Measurements from ENCODE around the gene TBCD. TPM values are rescaled to one million over a fixed set of nuclear protein-coding genes. Genes with fewer than 3 reads are reported as not detected.

Gene TBCD
- total RNA-seq, 1 donor from 2014 or later = 31.8 TPM

DNA sequence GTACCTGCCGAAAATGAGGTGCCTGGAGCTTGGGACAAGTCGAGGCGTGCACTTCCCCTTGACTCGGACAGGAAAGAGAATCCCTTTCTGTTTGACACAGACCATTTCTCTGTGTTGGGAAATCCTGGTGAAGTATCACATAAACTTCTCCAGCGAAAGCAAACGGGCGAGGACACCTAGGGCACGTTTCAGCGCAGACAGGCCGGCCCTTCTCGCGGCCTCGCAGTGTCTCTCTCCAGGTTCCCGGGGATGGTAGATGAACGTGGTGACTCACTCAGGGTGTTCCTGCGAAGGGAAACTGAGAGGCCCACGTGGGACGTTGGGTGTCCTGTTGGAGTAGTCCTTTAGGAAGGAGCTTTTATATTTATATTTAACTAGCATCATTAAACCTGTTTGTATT is 124.3 kb downstream of the TBCD start:
- Histone ChIP-seq H3K9ac (ENCODE audit: low read length) (no peak overlapping the region), H3K9me3 (ENCODE audit: insufficient read depth, low read depth, low read length) (no peaks in the 10 kb centered on the region), H3K4me1 (ENCODE audit: insufficient read depth, low read length) (no peaks in the 10 kb centered on the region), H3K4me2 (ENCODE audit: low read length) (peak overlapping the region; percentile 6), H3K27ac (ENCODE audit: low read depth, low read length) (no peak overlapping the region), H3K36me3 (ENCODE audit: insufficient read depth, low read length) (no peaks in the 10 kb centered on the region), H3K4me3 (ENCODE audit: insufficient read depth, low read depth, low read length) (no peak overlapping the region), H4K20me1 (ENCODE audit: insufficient read depth, low read length) (no peaks in the 10 kb centered on the region), H2AFZ (ENCODE audit: low read depth, low read length) (no peak overlapping the region), H3K27me3 (ENCODE audit: insufficient read depth, low read length) (no peaks in the 10 kb centered on the region), H3K79me2 (ENCODE audit: insufficient read depth, low read length) (peaks cover 19% of the 10 kb centered on the region)
- DNase-seq (ENCODE audit: low read depth) = no peak
- Mint-ChIP-seq H3K27ac (ENCODE audit: unreplicated experiment) (peak overlapping the region; percentile 70), H3K4me3 (ENCODE audit: unreplicated experiment) (no peak overlapping the region), H3K9me3 (ENCODE audit: unreplicated experiment) (no peaks in the 10 kb centered on the region), H3K36me3 (ENCODE audit: low read depth, unreplicated experiment) (peaks cover 9% of the 10 kb centered on the region), H3K27me3 (ENCODE audit: low read depth, unreplicated experiment) (no peaks in the 10 kb centered on the region), H3K4me1 (ENCODE audit: low read depth, unreplicated experiment) (peaks cover 11% of the 10 kb centered on the region)
- no peak for TF ChIP-seq EZH2 (IDR thresholded peaks at IDR 0.05; ENCODE audit: insufficient read depth, low read length)
- TF ChIP-seq, protein P1, sequence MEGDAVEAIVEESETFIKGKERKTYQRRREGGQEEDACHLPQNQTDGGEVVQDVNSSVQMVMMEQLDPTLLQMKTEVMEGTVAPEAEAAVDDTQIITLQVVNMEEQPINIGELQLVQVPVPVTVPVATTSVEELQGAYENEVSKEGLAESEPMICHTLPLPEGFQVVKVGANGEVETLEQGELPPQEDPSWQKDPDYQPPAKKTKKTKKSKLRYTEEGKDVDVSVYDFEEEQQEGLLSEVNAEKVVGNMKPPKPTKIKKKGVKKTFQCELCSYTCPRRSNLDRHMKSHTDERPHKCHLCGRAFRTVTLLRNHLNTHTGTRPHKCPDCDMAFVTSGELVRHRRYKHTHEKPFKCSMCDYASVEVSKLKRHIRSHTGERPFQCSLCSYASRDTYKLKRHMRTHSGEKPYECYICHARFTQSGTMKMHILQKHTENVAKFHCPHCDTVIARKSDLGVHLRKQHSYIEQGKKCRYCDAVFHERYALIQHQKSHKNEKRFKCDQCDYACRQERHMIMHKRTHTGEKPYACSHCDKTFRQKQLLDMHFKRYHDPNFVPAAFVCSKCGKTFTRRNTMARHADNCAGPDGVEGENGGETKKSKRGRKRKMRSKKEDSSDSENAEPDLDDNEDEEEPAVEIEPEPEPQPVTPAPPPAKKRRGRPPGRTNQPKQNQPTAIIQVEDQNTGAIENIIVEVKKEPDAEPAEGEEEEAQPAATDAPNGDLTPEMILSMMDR (IDR thresholded peaks at IDR 0.05; ENCODE audit: insufficient read depth, low read depth, low read length) = no peak
- no peak for FAIRE-seq

DNA sequence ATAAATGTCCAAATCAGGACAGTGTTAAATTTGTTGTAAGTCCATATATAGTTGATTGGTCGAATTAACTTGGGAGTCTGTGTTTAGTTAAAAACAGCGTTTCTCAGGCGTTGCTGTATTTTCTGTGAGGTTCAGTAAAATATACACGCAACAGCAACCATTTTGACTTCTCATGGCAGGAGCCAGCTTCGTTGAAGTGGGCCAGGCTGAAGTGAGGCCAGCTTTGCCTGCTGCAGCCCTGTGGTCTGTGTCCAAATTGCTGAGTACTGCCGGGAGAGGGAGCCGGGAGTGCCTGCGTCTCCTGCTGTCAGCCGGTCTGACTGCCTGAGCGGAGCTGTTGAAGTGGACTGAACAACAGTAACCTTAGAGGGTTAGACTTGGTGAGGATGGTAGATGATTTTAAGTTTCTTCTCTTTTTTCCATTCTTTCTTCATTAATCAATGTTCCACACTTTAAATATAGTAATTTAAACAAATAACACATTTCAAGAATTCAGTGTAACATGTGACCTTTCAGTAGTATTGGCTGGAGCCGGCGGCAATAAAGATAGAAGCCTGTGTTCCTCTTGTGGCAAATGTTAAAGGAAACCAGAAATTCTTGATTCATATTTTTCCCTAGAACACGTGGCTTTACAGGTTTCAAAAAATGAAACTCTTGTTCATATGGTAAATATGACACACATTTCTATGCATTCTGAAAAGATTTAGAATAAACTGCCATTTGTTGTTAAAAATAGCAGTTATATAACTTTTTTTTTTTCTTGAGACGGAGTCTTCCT is 124.9 kb downstream of the TBCD start:
- H3K4me2 ChIP-seq (ENCODE audit: low read length) = peak overlapping the region; percentile 6
- TF ChIP-seq, protein P1 (IDR thresholded peaks at IDR 0.05; ENCODE audit: insufficient read depth, low read depth, low read length) = peak; percentile 25
- no peak for TF ChIP-seq EZH2 (IDR thresholded peaks at IDR 0.05; ENCODE audit: insufficient read depth, low read length)
- FAIRE-seq (peak; percentile 32), DNase-seq (ENCODE audit: low read depth) (peak; percentile 57)
- H3K4me3 ChIP-seq (ENCODE audit: insufficient read depth, low read depth, low read length) = no peak overlapping the region
- Mint-ChIP-seq H3K36me3 (ENCODE audit: low read depth, unreplicated experiment) (peaks cover 6% of the 10 kb centered on the region), H3K27me3 (ENCODE audit: low read depth, unreplicated experiment) (no peaks in the 10 kb centered on the region), H3K9me3 (ENCODE audit: unreplicated experiment) (no peaks in the 10 kb centered on the region), H3K4me1 (ENCODE audit: low read depth, unreplicated experiment) (peaks cover 11% of the 10 kb centered on the region), H3K27ac (ENCODE audit: unreplicated experiment) (no peak overlapping the region), H3K4me3 (ENCODE audit: unreplicated experiment) (no peak overlapping the region)
- no peaks in the 10 kb centered on the region for H3K9me3 ChIP-seq (ENCODE audit: insufficient read depth, low read depth, low read length)
- no peak overlapping the region for H3K9ac ChIP-seq (ENCODE audit: low read length)
- no peaks in the 10 kb centered on the region for H3K4me1 ChIP-seq (ENCODE audit: insufficient read depth, low read length)
- H4K20me1 ChIP-seq (ENCODE audit: insufficient read depth, low read length) = peaks cover under 1% of the 10 kb centered on the region
- no peaks in the 10 kb centered on the region for H3K27me3 ChIP-seq (ENCODE audit: insufficient read depth, low read length)
- H3K36me3 ChIP-seq (ENCODE audit: insufficient read depth, low read length) = no peaks in the 10 kb centered on the region
- H3K79me2 ChIP-seq (ENCODE audit: insufficient read depth, low read length) = peaks cover 19% of the 10 kb centered on the region
- no peak overlapping the region for H3K27ac ChIP-seq (ENCODE audit: low read depth, low read length)
- H2AFZ ChIP-seq (ENCODE audit: low read depth, low read length) = no peak overlapping the region

DNA sequence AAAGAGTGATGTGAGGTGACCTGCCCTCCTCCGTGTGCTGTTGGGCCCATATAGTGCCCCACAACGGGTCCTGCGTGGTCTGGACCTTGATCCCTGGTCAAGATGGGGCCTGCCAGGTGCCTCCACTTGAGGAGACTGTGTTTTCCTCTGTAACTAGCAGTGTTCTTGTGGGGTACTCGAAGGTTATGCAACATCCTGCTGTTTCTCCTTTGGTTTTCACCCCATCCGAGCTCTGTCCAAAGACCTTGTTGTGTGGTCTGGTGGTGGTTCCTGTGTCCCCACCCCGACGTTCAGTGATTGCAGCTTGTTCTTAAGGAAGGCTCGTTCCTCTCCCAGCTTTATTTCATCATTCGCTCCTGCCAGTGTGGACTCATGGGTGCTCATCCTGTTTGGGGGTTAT is 126.7 kb downstream of the TBCD start:
- H3K79me2 ChIP-seq (ENCODE audit: insufficient read depth, low read length) = peaks cover 26% of the 10 kb centered on the region
- FAIRE-seq = no peak

More for the DNA sequence above, 126.7 kb downstream of the TBCD start:
- no peak for TF ChIP-seq EZH2 (IDR thresholded peaks at IDR 0.05; ENCODE audit: insufficient read depth, low read length)
- TF ChIP-seq, protein P1 (IDR thresholded peaks at IDR 0.05; ENCODE audit: insufficient read depth, low read depth, low read length) = no peak
- no peak overlapping the region for H3K27ac Mint-ChIP-seq (ENCODE audit: unreplicated experiment)
- H3K4me3 Mint-ChIP-seq (ENCODE audit: unreplicated experiment) = no peak overlapping the region
- no peak overlapping the region for H3K9ac ChIP-seq (ENCODE audit: low read length)
- H3K4me2 ChIP-seq (ENCODE audit: low read length) = no peak overlapping the region
- H3K36me3 Mint-ChIP-seq (ENCODE audit: low read depth, unreplicated experiment) = peaks cover 12% of the 10 kb centered on the region
- no peaks in the 10 kb centered on the region for H3K27me3 ChIP-seq (ENCODE audit: insufficient read depth, low read length)
- H3K9me3 Mint-ChIP-seq (ENCODE audit: unreplicated experiment) = no peaks in the 10 kb centered on the region
- peaks cover 11% of the 10 kb centered on the region for H3K4me1 Mint-ChIP-seq (ENCODE audit: low read depth, unreplicated experiment)
- H3K4me3 ChIP-seq (ENCODE audit: insufficient read depth, low read depth, low read length) = no peak overlapping the region
- H2AFZ ChIP-seq (ENCODE audit: low read depth, low read length) = no peak overlapping the region
- no peaks in the 10 kb centered on the region for H3K27me3 Mint-ChIP-seq (ENCODE audit: low read depth, unreplicated experiment)
- H4K20me1 ChIP-seq (ENCODE audit: insufficient read depth, low read length) = peaks cover 10% of the 10 kb centered on the region
- DNase-seq (ENCODE audit: low read depth) = no peak
- no peak overlapping the region for H3K27ac ChIP-seq (ENCODE audit: low read depth, low read length)
- H3K4me1 ChIP-seq (ENCODE audit: insufficient read depth, low read length) = no peaks in the 10 kb centered on the region
- H3K36me3 ChIP-seq (ENCODE audit: insufficient read depth, low read length) = no peaks in the 10 kb centered on the region
- no peaks in the 10 kb centered on the region for H3K9me3 ChIP-seq (ENCODE audit: insufficient read depth, low read depth, low read length)
